Forelimb muscle (tissue), 1 donor: Measurements from ENCODE around the gene CD34. TPM values are rescaled to one million over a fixed set of nuclear protein-coding genes. Genes with fewer than 3 reads are reported as not detected.
"Not testable (repeated sequence)": the region's sequence is repeated elsewhere in the genome, so short reads cannot be mapped to it uniquely, and the experiment has no call there.

ENCODE experiments used
- DNase-seq: peaks from one replicate; pipeline ENCODE4 v3.0.0-alpha.2; 2013; ENCODE audit warnings: low read depth
- polyA plus RNA-seq: library from polyadenylated mRNA; unstranded; fragments of 120-200 nt; gene quantifications from one replicate; pipeline ENCODE4 v1.2.1, GENCODE V29; 2013; ENCODE audit not compliant: insufficient read length

CD34 gene
- polyA plus RNA-seq = 147 TPM

GRCh38 chr1:207910591-207911354 lies at the start of gene CD34:
TSS of gene CD34 (minus strand) at chr1:207911125. CDS start at chr1:207911080, 45 bp downstream.
- DNase-seq = no peak

GRCh38 chr1:207960346-207960745 lies 49.4 kb upstream of the CD34 start:
- DNase-seq = no peak

- no peak for DNase-seq
These were observed 49.0 kb upstream of the CD34 start for GRCh38 chr1:207959910-207960309.

- DNase-seq = no peak
These were observed 48.4 kb upstream of the CD34 start for GRCh38 chr1:207959141-207959825.

- no peak for DNase-seq
These were observed 47.6 kb upstream of the CD34 start for GRCh38 chr1:207958376-207959139.

- no peak for DNase-seq
These were observed 46.1 kb upstream of the CD34 start for GRCh38 chr1:207956986-207957385.

- DNase-seq = no peak
These were observed 43.2 kb upstream of the CD34 start for GRCh38 chr1:207954104-207954503.

GRCh38 chr1:207952617-207953542 lies 42.0 kb upstream of the CD34 start:
- DNase-seq = no peak

GRCh38 chr1:207951652-207952051 lies 40.7 kb upstream of the CD34 start:
- no peak for DNase-seq

GRCh38 chr1:207950750-207951149 lies 39.8 kb upstream of the CD34 start:
- no peak for DNase-seq

- DNase-seq = no peak
These were observed 38.8 kb upstream of the CD34 start for GRCh38 chr1:207949571-207950195.

- DNase-seq = no peak
These were observed 37.8 kb upstream of the CD34 start for GRCh38 chr1:207948536-207949250.

- no peak for DNase-seq
These were observed 35.8 kb upstream of the CD34 start for GRCh38 chr1:207946756-207947155.

- no peak for DNase-seq
These were observed 33.6 kb upstream of the CD34 start for GRCh38 chr1:207944571-207944970.

- DNase-seq = not testable (repeated sequence)
These were observed 31.4 kb upstream of the CD34 start for GRCh38 chr1:207942337-207942741.

- DNase-seq = no peak
These were observed 30.7 kb upstream of the CD34 start for GRCh38 chr1:207941665-207942064.

GRCh38 chr1:207938016-207938415 lies 27.1 kb upstream of the CD34 start:
- no peak for DNase-seq

- no peak for DNase-seq
These were observed 26.3 kb upstream of the CD34 start for GRCh38 chr1:207937204-207937603.

- no peak for DNase-seq
These were observed 24.2 kb upstream of the CD34 start for GRCh38 chr1:207935166-207935583.

GRCh38 chr1:207933205-207933800 lies 22.4 kb upstream of the CD34 start:
- DNase-seq = no peak
